ENCODE data around the gene ST6GAL1. TPM values are rescaled to one million over a fixed set of nuclear protein-coding genes. Genes with fewer than 3 reads are reported as not detected.
A peak's percentile ranks its signal among the peaks of the same experiment; 100 is the strongest.

ST6GAL1 gene
- total and polyA plus RNA-seq, 2 of the 13 experiments (the other 11 are each of a cell fraction or from before 2014, with no cell fraction given): 79.9 to 164 TPM

DNA sequence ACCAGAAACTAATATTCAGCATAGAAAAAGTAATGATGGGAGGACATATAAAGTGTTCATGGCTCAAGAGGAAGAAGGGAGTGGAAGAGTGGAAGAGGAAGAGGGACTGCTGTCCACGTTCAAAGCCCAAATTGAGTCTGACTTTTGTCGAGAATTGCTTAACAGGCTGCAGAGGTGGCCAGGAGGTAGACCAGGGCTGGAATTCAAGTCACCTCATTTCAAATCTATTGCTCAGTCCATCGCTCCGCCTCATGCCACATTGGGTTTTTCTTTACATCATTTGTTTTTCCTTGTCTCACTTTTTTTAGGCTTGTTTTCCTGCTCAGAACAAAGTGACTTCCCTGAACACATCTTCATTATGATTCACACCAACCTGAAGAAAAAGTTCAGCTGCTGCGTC, 112.0 kb downstream of the ST6GAL1 start:
- no peaks in the 10 kb centered on the region; a peak in 1 of 5 replicates for H3K27me3 ChIP-seq (ENCODE audit: control insufficient read depth in 1 of 2, insufficient read depth in 2 of 2, low read length in 2 of 2)
- peaks cover 85% of the 10 kb centered on the region for H3K4me1 ChIP-seq (ENCODE audit: insufficient read depth, low read length)
- ChIA-PET CTCF (ENCODE audit: low intra/inter-chr PET ratio, low total read pairs) (no interaction called here), POLR2A (interaction anchor here (1.6 to 2.0 kb wide), 3 partner anchors 20 to 448 kb away, joined by 6 to 8 read pairs (median 7); no protein-coding TSS in a partner anchor)
- no peak for DNase-seq (ENCODE audit: low spot score)
- H3K9me3 ChIP-seq (ENCODE audit: low read length): no peaks in the 10 kb centered on the region
- no peak overlapping the region for H2AFZ ChIP-seq (ENCODE audit: low read length)
- ATAC-seq: no peak
- H3K4me3 ChIP-seq (replicated peaks in 1 of 3; ENCODE audit: insufficient read depth in 1 of 3, low read depth in 2 of 3, low read length in 3 of 3): peak overlapping the region; percentile 22 to 62 (median 31); a peak in 4 of 6 replicates
- peaks cover 85% of the 10 kb centered on the region for H3K79me2 ChIP-seq (ENCODE audit: insufficient read depth, low read length)
- TF ChIP-seq SKIL (CRISPR knock-in tag; IDR thresholded peaks at IDR 0.05; ENCODE audit: borderline replicate concordance) (no peak), GMEB2 (CRISPR knock-in tag; IDR thresholded peaks at IDR 0.05; ENCODE audit: low read depth) (0 out of 2 replicates have a peak, but pooled peaks have one; percentile 10)
- peaks cover 12 to 35% of the 10 kb centered on the region in 2 experiments for H3K36me3 ChIP-seq (replicated peaks in 1 of 2; ENCODE audit: control insufficient read depth in 1 of 2, insufficient read depth in 2 of 2, low read length in 2 of 2)
- H4K20me1 ChIP-seq (ENCODE audit: insufficient read depth, low read length): peaks cover 5% of the 10 kb centered on the region; the same call in 1 of the 2 replicates
- intact Hi-C loops (cut with micrococcal nuclease; ENCODE audit: unreplicated experiment): loop anchor here (5.0 kb wide), 2 partner anchors 65 to 110 kb away; partner anchors contain the start of gene ST6GAL1
- FAIRE-seq: no peak
- H3K9ac ChIP-seq (ENCODE audit: insufficient read depth, low read depth, low read length): peak overlapping the region; percentile 86
- peak overlapping the region; percentile 100 for H3K4me2 ChIP-seq (ENCODE audit: low read depth, low read length)
- in situ Hi-C loops (cut with HindIII; ENCODE audit: extremely low pct_ligation_motif_present, low pct_unique_long_range_greater_than_20kb): no loop called here
- peak overlapping the region; percentile 99 for H3K27ac ChIP-seq (ENCODE audit: extremely low read length, insufficient read depth, low read length)
- no TSS peak for BruUV-seq (replicated peaks)
- 77% methylated on average over 5 of the region's 5 CpGs for WGBS (ENCODE audit: low lambda C conversion rate)

Data from HepG2 (cell line).